Tibial nerve (tissue), 3 donors: ENCODE results near the gene TUT4.

ENCODE experiments used
- POLR2A ChIP-seq, 2 donors: fragments of 450-650 bp; IDR thresholded peaks; one replicate each; pipeline ENCODE4 v1.6.1; 2017; ENCODE audit warnings: antibody characterized with exemption in 2 of 2, mild to moderate bottlenecking in 2 of 2, moderate library complexity in 2 of 2
- TF ChIP-seq, protein P1 (sequence below), 5 experiments: fragments of 200-600 bp in 3 of 5; fragments of 450-650 bp in 2 of 5; sonication (generic) in 3 of 5; IDR thresholded peaks; one replicate each; pipeline ENCODE4 v1.5.1; 2016 to 2019; ENCODE audit warnings: antibody characterized with exemption in 5 of 5, mild to moderate bottlenecking in 3 of 5, moderate library complexity in 2 of 5

DNA sequence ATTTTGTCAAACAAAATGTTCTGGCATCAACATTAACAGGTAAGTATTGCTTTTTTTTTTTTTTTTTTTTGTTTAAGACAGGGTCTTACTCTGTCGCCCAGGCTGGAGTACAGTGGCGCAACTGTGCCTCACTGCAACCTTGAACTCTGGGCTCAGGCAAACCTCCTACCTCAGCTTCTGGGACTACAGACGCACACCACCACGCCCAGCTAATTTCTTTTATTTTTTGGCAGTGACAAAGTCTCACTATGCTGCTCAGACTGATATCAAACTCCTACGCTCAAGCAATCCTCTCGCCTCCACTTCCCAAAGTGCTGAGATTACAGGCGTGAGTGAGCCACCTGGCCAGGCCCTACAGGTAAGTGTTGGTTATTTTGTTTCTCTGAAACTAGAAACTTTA lies 2.4 kb downstream of the TUT4 start:
- TF ChIP-seq, protein P1, sequence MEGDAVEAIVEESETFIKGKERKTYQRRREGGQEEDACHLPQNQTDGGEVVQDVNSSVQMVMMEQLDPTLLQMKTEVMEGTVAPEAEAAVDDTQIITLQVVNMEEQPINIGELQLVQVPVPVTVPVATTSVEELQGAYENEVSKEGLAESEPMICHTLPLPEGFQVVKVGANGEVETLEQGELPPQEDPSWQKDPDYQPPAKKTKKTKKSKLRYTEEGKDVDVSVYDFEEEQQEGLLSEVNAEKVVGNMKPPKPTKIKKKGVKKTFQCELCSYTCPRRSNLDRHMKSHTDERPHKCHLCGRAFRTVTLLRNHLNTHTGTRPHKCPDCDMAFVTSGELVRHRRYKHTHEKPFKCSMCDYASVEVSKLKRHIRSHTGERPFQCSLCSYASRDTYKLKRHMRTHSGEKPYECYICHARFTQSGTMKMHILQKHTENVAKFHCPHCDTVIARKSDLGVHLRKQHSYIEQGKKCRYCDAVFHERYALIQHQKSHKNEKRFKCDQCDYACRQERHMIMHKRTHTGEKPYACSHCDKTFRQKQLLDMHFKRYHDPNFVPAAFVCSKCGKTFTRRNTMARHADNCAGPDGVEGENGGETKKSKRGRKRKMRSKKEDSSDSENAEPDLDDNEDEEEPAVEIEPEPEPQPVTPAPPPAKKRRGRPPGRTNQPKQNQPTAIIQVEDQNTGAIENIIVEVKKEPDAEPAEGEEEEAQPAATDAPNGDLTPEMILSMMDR (IDR thresholded peaks at IDR 0.05): no peak
- no peak for TF ChIP-seq POLR2A (IDR thresholded peaks at IDR 0.05)
